ENCODE results near the gene CRYZL1.

CRYZL1 gene

DNA sequence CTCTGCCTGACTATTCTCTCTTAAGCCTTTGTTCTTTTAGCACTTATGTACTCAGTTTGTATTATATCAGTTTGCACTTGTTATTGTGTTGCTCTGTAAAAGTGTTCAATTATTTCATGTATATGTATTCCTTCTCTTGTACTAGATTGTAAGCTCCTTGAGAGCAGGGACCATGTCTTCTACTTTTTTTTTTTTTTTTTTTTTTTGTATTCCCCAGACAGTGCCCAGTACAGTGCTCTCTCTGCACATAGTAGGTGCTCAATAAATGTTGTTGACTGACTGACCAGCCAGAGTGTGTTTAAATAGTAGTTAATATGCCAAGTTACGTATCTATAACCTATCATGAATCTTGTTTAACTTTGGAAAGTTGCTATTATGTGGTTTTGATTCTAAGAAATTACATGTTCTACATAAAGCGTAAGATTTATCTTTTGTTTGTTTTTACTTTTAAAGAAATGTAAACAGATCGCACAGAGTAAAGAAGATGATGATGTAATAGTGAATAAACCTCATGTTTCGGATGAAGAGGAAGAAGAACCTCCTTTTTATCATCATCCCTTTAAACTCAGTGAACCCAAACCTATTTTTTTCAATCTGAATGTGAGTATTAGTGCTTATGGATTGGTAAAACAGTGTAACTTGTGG, 82.6 kb downstream of the CRYZL1 start:
- DNase-seq = no peak

DNA sequence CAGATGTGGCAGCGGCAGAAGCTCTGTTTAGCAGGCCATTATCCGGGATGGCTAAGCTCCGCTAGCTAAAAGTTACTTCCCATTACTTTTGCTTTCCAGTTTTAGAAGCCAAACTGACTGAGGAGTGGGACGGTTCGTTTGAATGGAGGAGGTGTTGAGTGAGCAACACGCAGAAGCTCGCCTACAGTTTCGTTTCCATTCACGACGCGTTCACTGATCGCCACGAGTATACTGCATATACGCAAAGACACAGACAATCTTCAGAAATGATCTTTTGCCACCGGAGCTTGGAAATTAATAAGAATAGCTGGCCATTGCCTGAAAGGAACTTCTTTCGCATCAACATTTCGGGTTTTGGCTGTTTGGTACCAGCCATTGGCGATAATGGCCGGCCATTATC, 84.1 kb downstream of the CRYZL1 start:
- no peak for DNase-seq

DNA sequence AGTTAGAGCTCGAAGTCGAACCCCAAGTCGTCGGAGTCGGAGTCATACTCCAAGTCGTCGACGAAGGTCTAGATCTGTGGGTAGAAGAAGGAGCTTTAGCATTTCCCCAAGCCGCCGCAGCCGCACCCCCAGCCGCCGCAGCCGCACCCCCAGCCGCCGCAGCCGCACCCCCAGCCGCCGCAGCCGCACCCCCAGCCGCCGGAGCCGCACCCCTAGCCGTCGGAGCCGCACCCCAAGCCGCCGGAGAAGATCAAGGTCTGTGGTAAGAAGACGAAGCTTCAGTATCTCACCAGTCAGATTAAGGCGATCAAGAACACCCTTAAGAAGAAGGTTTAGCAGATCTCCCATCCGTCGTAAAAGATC, 86.6 kb downstream of the CRYZL1 start:
- DNase-seq = no peak

- DNase-seq = no peak
Measured at GRCh38 chr21:33554236-33554981, 87.1 kb downstream of the CRYZL1 start.

- no peak for DNase-seq
Measured at GRCh38 chr21:33552999-33553598, 88.4 kb downstream of the CRYZL1 start.

GRCh38 chr21:33552093-33552998, 89.2 kb downstream of the CRYZL1 start:
- DNase-seq = no peak

DNA sequence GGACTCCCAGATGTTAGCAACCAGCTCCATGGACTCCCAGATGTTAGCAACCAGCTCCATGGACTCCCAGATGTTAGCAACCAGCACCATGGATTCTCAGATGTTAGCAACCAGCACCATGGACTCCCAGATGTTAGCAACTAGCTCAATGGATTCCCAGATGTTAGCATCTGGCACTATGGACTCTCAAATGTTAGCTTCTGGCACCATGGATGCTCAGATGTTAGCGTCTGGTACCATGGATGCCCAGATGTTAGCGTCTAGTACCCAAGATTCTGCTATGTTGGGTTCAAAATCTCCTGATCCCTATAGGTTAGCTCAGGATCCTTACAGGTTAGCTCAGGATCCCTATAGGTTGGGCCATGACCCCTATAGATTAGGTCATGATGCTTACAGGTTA, 89.9 kb downstream of the CRYZL1 start:
- DNase-seq = no peak

- DNase-seq = no peak
Measured at GRCh38 chr21:33550772-33551660, 90.5 kb downstream of the CRYZL1 start.

GRCh38 chr21:33549848-33550771, 91.4 kb downstream of the CRYZL1 start:
- DNase-seq = no peak

DNA sequence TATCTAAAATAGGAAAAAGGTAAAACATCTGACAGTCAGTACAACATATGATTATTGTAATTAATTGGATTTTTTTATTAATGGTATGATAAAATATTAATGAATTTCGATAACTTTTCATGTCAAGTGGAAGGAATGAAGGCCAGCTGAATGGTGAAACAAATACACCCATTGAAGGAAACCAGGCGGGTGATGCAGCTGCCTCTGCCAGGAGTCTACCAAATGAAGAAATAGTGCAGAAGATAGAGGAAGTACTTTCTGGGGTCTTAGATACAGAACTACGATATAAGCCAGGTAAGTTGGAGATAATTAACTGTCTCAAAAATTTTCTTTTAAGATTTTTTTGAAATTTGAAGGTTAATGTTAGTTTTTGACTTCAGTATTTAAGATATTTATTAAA, 95.5 kb downstream of the CRYZL1 start:
- no peak for DNase-seq

DNA sequence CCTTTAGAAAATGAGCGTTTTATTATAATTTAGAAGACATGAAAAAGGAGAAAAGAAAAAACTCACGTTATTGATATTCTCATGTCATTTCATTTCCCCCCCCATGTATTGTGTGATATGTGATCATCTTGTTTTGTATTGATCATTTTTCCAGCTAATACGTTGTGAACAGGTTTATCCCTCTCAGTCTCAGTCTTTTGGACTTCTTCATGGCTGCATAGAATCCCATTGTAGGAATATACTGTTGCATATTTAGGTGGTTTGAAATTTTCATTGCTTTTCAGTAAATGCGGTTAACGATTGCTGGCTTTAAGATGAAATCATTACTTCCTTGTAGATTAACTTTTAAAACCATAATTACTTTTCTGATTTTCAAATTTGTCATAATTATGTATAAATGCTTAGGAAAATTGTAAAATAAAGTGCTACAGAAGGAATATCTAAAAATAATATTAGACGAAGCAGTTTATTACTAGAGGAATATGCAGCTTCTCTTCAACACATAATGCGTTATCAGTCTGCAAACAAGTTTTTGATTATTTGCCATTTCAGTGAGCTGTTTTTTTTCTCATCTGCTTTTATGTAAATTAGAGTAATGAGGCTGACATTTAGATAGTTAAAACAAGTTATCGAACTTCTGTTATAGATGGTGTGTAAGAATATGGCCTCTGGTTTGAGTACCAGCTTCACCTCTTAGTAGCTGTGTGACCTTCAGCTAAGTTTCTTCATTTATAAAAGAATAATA, 96.9 kb downstream of the CRYZL1 start:
- no peak for DNase-seq

DNA sequence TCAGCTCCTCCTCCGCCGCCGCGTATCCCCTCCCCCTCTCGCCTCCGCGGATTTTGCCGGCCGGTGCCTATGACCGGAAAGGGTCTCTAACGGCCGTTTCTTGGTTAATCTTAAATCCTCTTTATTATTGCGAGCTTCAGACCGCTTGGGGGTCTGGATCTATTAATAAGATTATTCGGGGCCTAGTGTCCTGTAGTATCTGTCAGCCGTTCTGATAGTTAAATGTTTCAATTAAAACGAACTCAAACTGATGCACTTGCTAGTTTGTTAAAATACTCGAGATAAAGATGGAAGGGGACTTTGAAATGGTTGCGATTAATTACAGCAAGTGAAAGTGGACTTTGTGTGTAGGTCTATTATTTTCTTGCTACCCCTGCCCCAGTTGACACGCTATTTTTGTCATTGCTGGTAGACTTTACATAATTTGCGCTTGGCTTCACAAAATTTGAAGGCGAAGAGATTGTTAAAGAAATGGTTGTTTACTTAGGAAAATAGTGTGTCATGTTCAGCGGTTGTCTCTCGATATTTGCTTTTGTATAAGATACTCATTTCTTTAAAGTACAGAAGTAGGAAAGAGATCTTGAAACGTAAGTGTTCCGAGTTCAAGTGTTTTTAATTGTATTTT, 97.9 kb downstream of the CRYZL1 start:
- no peak for DNase-seq

GRCh38 chr21:33542640-33543504, 98.7 kb downstream of the CRYZL1 start, which contains the start of gene SON:
SON (plus strand) TSS chr21:33543038; CDS start chr21:33543093, 55 bp downstream.
- DNase-seq = peak; percentile 79 to 99 (median 98)

DNA sequence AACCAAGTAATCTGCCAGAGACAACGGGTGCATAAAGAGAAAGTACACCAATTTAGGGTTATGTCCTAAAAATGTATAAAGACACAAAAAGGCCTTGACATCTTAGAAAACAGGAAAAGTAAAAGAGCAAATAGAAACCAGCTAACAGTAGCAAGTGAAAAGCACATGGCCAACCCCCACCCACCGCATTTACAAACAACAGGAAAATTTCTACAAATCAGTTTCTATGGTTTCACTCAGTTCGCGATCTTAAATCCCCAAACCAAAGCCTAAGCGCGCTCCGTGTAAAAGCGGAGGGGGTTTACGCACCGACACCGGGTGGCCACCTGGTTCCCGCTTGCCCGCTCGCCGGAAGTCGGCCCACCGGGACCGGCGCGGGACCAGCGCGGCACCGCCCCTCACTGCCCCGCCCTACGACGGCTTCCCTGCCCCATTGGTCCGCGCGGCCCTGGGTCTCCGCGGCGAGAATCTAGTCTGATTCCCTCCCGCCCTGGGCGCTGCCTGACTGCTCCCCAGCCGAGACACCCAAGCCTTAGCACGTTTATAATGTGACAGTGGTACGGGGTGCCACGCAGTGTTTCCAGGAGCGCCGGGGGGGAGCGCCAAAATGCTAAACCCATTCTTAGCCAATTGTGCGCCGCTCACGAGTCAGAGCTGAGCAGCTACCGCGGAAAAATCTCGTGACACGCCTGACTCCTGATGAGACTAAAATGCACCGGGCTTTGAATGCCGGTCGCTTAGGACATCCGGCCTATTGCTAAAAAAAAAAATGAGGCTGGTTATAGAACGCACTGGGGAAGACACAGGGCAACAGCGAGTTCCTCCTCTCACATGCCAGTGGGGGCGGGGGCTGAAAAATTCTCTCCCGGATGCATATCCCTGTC, 99.5 kb downstream of the CRYZL1 start, which contains the start of gene GART:
TSS of gene GART (minus strand) at position 362 of the 884 bp plus-strand sequence. CDS start 2,802 bp downstream, outside the sequence.
- peak in 13 of 14 donors; percentile 44 to 86 (median 80) for DNase-seq

GRCh38 chr21:33541105-33541711, 100.3 kb downstream of the CRYZL1 start:
- no peak for DNase-seq

DNA sequence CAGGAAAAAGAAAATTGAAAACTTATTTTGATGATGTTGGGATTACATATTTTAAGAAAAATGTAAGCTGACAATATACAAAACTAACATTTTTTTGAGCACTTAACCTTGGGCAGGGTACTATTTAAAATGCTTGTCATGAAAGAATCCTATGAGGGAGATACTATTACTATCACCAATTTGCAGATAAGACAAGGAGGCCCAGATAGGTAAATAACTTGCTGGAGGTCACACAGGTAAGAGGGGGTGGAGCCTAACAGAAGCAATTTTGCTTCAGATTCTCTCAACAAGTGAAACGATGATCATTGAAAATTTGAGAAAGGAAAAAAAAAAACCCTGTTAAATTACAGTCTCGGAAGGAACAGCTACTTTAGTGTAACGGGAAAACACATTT, 100.8 kb downstream of the CRYZL1 start:
- DNase-seq = no peak

GRCh38 chr21:33539616-33540015, 101.9 kb downstream of the CRYZL1 start:
- DNase-seq = no peak

Measured in C1 segment of cervical spinal cord (tissue), 14 donors.